K562 (cell line): Measurements from ENCODE around the gene SOWAHA. TPM values are rescaled to one million over a fixed set of nuclear protein-coding genes. Genes with fewer than 3 reads are reported as not detected.

ENCODE experiments used
- DMBX1 ChIP-seq: fragments of 250-450 bp; sonication (Bioruptor Pico); IDR thresholded peaks from 2 replicates; pipeline ENCODE4 v1.8.0; 2022; ENCODE audit warnings: inconsistent platforms, mild to moderate bottlenecking, moderate library complexity, borderline replicate concordance
- EP400 ChIP-seq: fragments of 450-650 bp; IDR thresholded peaks from 2 replicates; pipeline ENCODE4 v1.6.1; 2017; ENCODE audit warnings: antibody characterized with exemption, mild to moderate bottlenecking, moderate library complexity
- FOXP1 ChIP-seq: sonication (generic); formaldehyde crosslinking; IDR thresholded peaks from 2 replicates; pipeline ENCODE4 v1.8.0; 2022; ENCODE audit warnings: mild to moderate bottlenecking, missing genetic modification reagents
- GABPB2 ChIP-seq: fragments of 250-450 bp; sonication (Bioruptor Pico); conservative IDR thresholded peaks from 2 replicates; pipeline ENCODE4 v1.5.1; 2021; ENCODE audit warnings: mild to moderate bottlenecking
- KDM2B ChIP-seq: fragments of 250-450 bp; sonication (Bioruptor Pico); IDR thresholded peaks from 2 replicates; pipeline ENCODE4 v1.8.0; 2021; ENCODE audit warnings: mild to moderate bottlenecking, moderate library complexity
- L3MBTL2 ChIP-seq: fragments of 450-650 bp; IDR thresholded peaks from 2 replicates; pipeline ENCODE4 v1.6.1; 2016; ENCODE audit warnings: mild to moderate bottlenecking, moderate library complexity
- MAZ ChIP-seq, 2 experiments: fragments of 450-650 bp in 1 of 2; sonication (generic) in 1 of 2; formaldehyde crosslinking; IDR thresholded peaks in 1 of 2; conservative IDR thresholded peaks in 1 of 2; 2 replicates each; pipeline versions ENCODE4 v1.4.0 to v1.5.0; 2020; ENCODE audit warnings: mild to moderate bottlenecking in 1 of 2, missing genetic modification reagents in 1 of 2
- MEF2D ChIP-seq: conservative IDR thresholded peaks from 2 replicates; pipeline ENCODE4 v1.6.1; 2016; ENCODE audit warnings: low read depth, missing genetic modification characterization, missing compliant biosample characterization
- MXI1 ChIP-seq: IDR thresholded peaks from 2 replicates; pipeline ENCODE4 v1.6.1; 2011; ENCODE audit warnings: low read depth, mild to moderate bottlenecking, improper control_type of control experiment, low read length
- NR4A1 ChIP-seq, 2 experiments: fragments of 250-450 bp in 1 of 2; fragments of 450-650 bp in 1 of 2; sonication (Bioruptor Pico) in 1 of 2; IDR thresholded peaks; 2 replicates each; pipeline versions ENCODE4 v1.4.0 to v1.6.1; 2016 to 2020; ENCODE audit warnings: mild to moderate bottlenecking in 2 of 2, missing compliant biosample characterization in 1 of 2, missing genetic modification characterization in 1 of 2, moderate library complexity in 1 of 2
- POLR2AphosphoS5 ChIP-seq: IDR thresholded peaks from 2 replicates; pipeline ENCODE4 v1.6.1; 2011; ENCODE audit warnings: mild to moderate bottlenecking, low read depth, low read length, moderate library complexity; ENCODE audit not compliant: control insufficient read depth, insufficient read depth
- RBM14 ChIP-seq: fragments of 200-400 bp; formaldehyde crosslinking; IDR thresholded peaks from 2 replicates; pipeline ENCODE4 v1.6.1; 2018; ENCODE audit warnings: low read depth, mild to moderate bottlenecking, low read length, moderate library complexity, borderline replicate concordance; ENCODE audit not compliant: insufficient read depth
- RCOR1 ChIP-seq, 2 experiments: IDR thresholded peaks; 2 replicates each; pipeline ENCODE4 v1.6.1; 2012; ENCODE audit warnings: low read depth in 2 of 2, low read length in 2 of 2, borderline replicate concordance in 1 of 2, improper control_type of control experiment in 1 of 2
- RFX7 ChIP-seq: fragments of 250-450 bp; sonication (Bioruptor Pico); IDR thresholded peaks from 2 replicates; pipeline ENCODE4 v1.5.1; 2021; ENCODE audit warnings: mild to moderate bottlenecking
- SMARCA4 ChIP-seq: fragments of 450-650 bp; IDR thresholded peaks from 2 replicates; pipeline ENCODE4 v1.6.1; 2016
- THRAP3 ChIP-seq: fragments of 450-650 bp; IDR thresholded peaks from 2 replicates; pipeline ENCODE4 v1.6.1; 2016; ENCODE audit warnings: mild to moderate bottlenecking, inconsistent platforms, borderline replicate concordance
- TOE1 ChIP-seq, 2 experiments: fragments of 450-650 bp in 1 of 2; sonication (generic) in 1 of 2; formaldehyde crosslinking in 1 of 2; IDR thresholded peaks; 2 replicates each; pipeline versions ENCODE4 v1.7.1 to v1.8.0; 2016 to 2022; ENCODE audit warnings: borderline replicate concordance in 2 of 2, mild to moderate bottlenecking in 2 of 2, antibody characterized with exemption in 1 of 2, inconsistent platforms in 1 of 2, low read depth in 1 of 2, missing genetic modification reagents in 1 of 2, moderate library complexity in 1 of 2
- ZEB2 ChIP-seq: fragments of 450-650 bp; IDR thresholded peaks from 2 replicates; pipeline ENCODE4 v1.6.1; 2016
- ZNF263 ChIP-seq: sonication (generic); formaldehyde crosslinking; IDR thresholded peaks from 2 replicates; pipeline ENCODE4 v1.8.0; 2022; ENCODE audit warnings: mild to moderate bottlenecking, missing genetic modification reagents, borderline replicate concordance
- ZNF764 ChIP-seq: fragments of 250-450 bp; sonication (Bioruptor Pico); IDR thresholded peaks from 2 replicates; pipeline ENCODE4 v1.4.0; 2020; ENCODE audit warnings: low read depth, mild to moderate bottlenecking, moderate library complexity
- polyA plus RNA-seq, 8 experiments: library from polyadenylated mRNA; depleted of rRNA in 4 of 8; stranded (reverse) in 5 of 8; unstranded in 3 of 8; fragments of >200 nt; fragmentation: Nextera tagmentation in 2 of 8; fragmentation: Illumina TruSeq in 1 of 8; extraction: Ambion mirVana in 2 of 8; extraction: Trizol in 1 of 8; gene quantifications; 2 replicates each; pipeline versions ENCODE4 v1.2.1 to v1.2.3, GENCODE V29; 2011 to 2014; ENCODE audit warnings: inconsistent platforms in 1 of 8, missing spikeins in 1 of 8
- total RNA-seq, 7 experiments: library from RNA; depleted of rRNA in 6 of 7; stranded (reverse); fragments of >200 nt in 6 of 7; fragmentation: Illumina TruSeq in 2 of 7; extraction: Trizol in 2 of 7; gene quantifications; 2 replicates each; pipeline versions ENCODE4 v1.2.1 to v1.2.3, GENCODE V29; 2011 to 2021; ENCODE audit warnings: low replicate concordance in 1 of 7
- TF ChIP-seq, protein P1 (sequence below): fragments of 450-650 bp; IDR thresholded peaks from 2 replicates; pipeline ENCODE4 v1.6.1; 2014; ENCODE audit warnings: low read depth, mild to moderate bottlenecking, moderate library complexity, borderline replicate concordance
- TF ChIP-seq, protein P2 (sequence below): sonication (generic); formaldehyde crosslinking; IDR thresholded peaks from 2 replicates; pipeline ENCODE4 v1.8.1; 2023; ENCODE audit warnings: mild to moderate bottlenecking, missing genetic modification reagents

The SOWAHA gene
- total and polyA plus RNA-seq, 9 of the 15 experiments (the other 6 are each of a cell fraction or from before 2014, with no cell fraction given) = not detected

DNA sequence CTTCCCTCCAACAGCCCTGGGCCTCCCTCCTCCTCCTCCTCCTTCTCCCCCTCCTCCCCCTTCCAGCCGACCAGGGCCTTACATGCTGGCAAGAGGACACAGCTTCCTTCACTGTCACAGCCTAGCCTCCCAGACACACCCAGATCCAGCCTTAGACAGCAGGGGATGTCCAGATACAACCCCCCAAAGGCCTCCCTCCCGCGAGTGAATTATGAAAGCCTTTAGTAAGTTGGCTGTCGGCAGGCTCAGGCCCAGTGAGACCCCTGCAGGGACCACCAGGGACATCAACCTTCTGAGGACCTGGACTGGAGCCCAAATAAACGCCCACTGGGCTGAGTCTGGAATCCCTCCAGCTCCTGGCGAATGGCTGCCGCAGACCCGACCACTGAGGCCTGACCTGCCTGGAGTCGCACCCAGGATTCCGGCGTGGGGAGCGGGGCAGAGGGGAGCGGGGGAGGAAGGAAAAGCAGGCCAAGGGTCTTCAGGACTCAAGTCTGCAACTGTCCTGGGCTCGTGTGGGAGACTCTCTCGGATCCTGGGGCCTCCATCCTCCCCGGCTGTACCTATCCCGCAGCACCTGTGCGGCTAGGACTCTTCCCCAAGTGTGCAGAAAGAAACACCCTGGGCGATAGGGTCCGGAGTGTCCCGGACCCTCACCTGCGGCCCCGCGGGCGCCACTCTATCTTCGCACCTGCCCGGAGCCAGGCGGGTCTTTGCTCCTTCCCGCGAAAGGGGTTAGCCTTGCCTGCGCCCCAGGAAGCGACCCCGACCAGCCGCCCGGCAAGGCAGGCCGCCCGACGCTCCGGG, 36.8 kb upstream of the SOWAHA start (continued):
- TF ChIP-seq RBM14 (no peak), RCOR1 (IDR thresholded peaks at IDR 0.05; ENCODE audit: borderline replicate concordance in 1 of 2, low read depth in 2 of 2, low read length in 2 of 2) (peak in 1 of 2 experiments; percentile 71; a peak in 2 of 4 replicates), MEF2D (no peak), MAZ (CRISPR knock-in tag; conservative IDR thresholded peaks at IDR 0.05 in 1 of 2, IDR thresholded peaks at IDR 0.05 in 1 of 2) (peak in 1 of 2 experiments; percentile 42; a peak in 2 of 4 replicates), EP400 (peak; percentile 55; the same call in 1 of the 2 replicates), RFX7 (CRISPR knock-in tag) (no peak), DMBX1 (no peak), TOE1 (IDR thresholded peaks at IDR 0.05; ENCODE audit: borderline replicate concordance) (peak; percentile 33; the same call in 1 of the 2 replicates), TOE1 (CRISPR knock-in tag; IDR thresholded peaks at IDR 0.05; ENCODE audit: borderline replicate concordance, low read depth) (no peak), NR4A1 (CRISPR knock-in tag; IDR thresholded peaks at IDR 0.05) (no peak), NR4A1 (tag; IDR thresholded peaks at IDR 0.05) (no peak), MXI1 (peak; percentile 52; the same call in 1 of the 2 replicates), ZEB2 (no peak), POLR2AphosphoS5 (peak; percentile 39; the same call in 1 of the 2 replicates), KDM2B (CRISPR knock-in tag) (no peak), ZNF263 (CRISPR knock-in tag) (peak; percentile 98), ZNF764 (no peak), GABPB2 (CRISPR knock-in tag) (no peak), THRAP3 (no peak), SMARCA4 (0 out of 2 replicates have a peak, but pooled peaks have one; percentile 29), L3MBTL2 (peak; percentile 35), FOXP1 (CRISPR knock-in tag) (0 out of 2 replicates have a peak, but pooled peaks have one; percentile 4)
- TF ChIP-seq, protein P1, sequence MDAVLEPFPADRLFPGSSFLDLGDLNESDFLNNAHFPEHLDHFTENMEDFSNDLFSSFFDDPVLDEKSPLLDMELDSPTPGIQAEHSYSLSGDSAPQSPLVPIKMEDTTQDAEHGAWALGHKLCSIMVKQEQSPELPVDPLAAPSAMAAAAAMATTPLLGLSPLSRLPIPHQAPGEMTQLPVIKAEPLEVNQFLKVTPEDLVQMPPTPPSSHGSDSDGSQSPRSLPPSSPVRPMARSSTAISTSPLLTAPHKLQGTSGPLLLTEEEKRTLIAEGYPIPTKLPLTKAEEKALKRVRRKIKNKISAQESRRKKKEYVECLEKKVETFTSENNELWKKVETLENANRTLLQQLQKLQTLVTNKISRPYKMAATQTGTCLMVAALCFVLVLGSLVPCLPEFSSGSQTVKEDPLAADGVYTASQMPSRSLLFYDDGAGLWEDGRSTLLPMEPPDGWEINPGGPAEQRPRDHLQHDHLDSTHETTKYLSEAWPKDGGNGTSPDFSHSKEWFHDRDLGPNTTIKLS = no peak
- TF ChIP-seq, protein P2, sequence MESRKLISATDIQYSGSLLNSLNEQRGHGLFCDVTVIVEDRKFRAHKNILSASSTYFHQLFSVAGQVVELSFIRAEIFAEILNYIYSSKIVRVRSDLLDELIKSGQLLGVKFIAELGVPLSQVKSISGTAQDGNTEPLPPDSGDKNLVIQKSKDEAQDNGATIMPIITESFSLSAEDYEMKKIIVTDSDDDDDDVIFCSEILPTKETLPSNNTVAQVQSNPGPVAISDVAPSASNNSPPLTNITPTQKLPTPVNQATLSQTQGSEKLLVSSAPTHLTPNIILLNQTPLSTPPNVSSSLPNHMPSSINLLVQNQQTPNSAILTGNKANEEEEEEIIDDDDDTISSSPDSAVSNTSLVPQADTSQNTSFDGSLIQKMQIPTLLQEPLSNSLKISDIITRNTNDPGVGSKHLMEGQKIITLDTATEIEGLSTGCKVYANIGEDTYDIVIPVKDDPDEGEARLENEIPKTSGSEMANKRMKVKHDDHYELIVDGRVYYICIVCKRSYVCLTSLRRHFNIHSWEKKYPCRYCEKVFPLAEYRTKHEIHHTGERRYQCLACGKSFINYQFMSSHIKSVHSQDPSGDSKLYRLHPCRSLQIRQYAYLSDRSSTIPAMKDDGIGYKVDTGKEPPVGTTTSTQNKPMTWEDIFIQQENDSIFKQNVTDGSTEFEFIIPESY = no peak
